K562 (cell line): Measurements from ENCODE around the gene ZNF548. TPM values are rescaled to one million over a fixed set of nuclear protein-coding genes. Genes with fewer than 3 reads are reported as not detected.

ENCODE experiments used
- ELK1 ChIP-seq: sonication (generic); formaldehyde crosslinking; IDR thresholded peaks from 2 replicates; pipeline ENCODE4 v1.8.1; 2022; ENCODE audit warnings: missing genetic modification reagents
- LEF1 ChIP-seq: fragments of 450-650 bp; IDR thresholded peaks from 2 replicates; pipeline ENCODE4 v1.6.1; 2016; ENCODE audit warnings: mild to moderate bottlenecking
- PHF21A ChIP-seq: fragments of 450-650 bp; IDR thresholded peaks from 2 replicates; pipeline ENCODE4 v1.6.1; 2017; ENCODE audit warnings: low read depth, borderline replicate concordance
- PTTG1 ChIP-seq: fragments of 450-650 bp; IDR thresholded peaks from 2 replicates; pipeline ENCODE4 v1.6.1; 2016; ENCODE audit warnings: low read depth, mild to moderate bottlenecking, missing genetic modification characterization, missing compliant biosample characterization
- RCOR1 ChIP-seq, 2 experiments: IDR thresholded peaks; 2 replicates each; pipeline ENCODE4 v1.6.1; 2012; ENCODE audit warnings: low read depth in 2 of 2, low read length in 2 of 2, borderline replicate concordance in 1 of 2, improper control_type of control experiment in 1 of 2
- SREBF2 ChIP-seq: sonication (generic); formaldehyde crosslinking; IDR thresholded peaks from 2 replicates; pipeline ENCODE4 v1.4.0; 2020; ENCODE audit warnings: mild to moderate bottlenecking, missing genetic modification reagents
- TBP ChIP-seq: optimal IDR thresholded peaks from 2 replicates; pipeline ENCODE3; 2011; ENCODE audit warnings: low read depth, low read length, improper control_type of control experiment
- ZBTB11 ChIP-seq, 3 experiments: fragments of 200-800 bp in 1 of 3; fragments of 250-450 bp in 1 of 3; fragments of 450-650 bp in 1 of 3; sonication (Bioruptor Pico) in 1 of 3; sonication (Bioruptor generic) in 1 of 3; formaldehyde crosslinking in 1 of 3; IDR thresholded peaks; 2 replicates each; pipeline versions ENCODE4 v1.6.1 to v1.8.0; 2016 to 2022; ENCODE audit warnings: mild to moderate bottlenecking in 2 of 3, missing genetic modification characterization in 2 of 3, missing compliant biosample characterization in 1 of 3, moderate library complexity in 1 of 3
- ZC3H4 ChIP-seq: sonication (generic); formaldehyde crosslinking; IDR thresholded peaks from 2 replicates; pipeline ENCODE4 v1.9.0; 2021; ENCODE audit warnings: missing genetic modification reagents, borderline replicate concordance
- ZNF324 ChIP-seq: fragments of 250-450 bp; sonication (Bioruptor Pico); IDR thresholded peaks from 2 replicates; pipeline ENCODE4 v1.4.0; 2020; ENCODE audit warnings: mild to moderate bottlenecking
- ZNF398 ChIP-seq: fragments of 250-450 bp; sonication (Bioruptor Pico); IDR thresholded peaks from 2 replicates; pipeline ENCODE4 v1.8.0; 2021; ENCODE audit warnings: moderate library complexity, mild to moderate bottlenecking, inconsistent platforms
- ZNF41 ChIP-seq: fragments of 250-450 bp; sonication (Bioruptor Pico); conservative IDR thresholded peaks from 2 replicates; pipeline ENCODE4 v1.4.0; 2020; ENCODE audit warnings: mild to moderate bottlenecking
- ZNF592 ChIP-seq: fragments of 450-650 bp; IDR thresholded peaks from 2 replicates; pipeline ENCODE4 v1.6.1; 2017; ENCODE audit warnings: antibody characterized with exemption, mild to moderate bottlenecking
- ZNF764 ChIP-seq: fragments of 250-450 bp; sonication (Bioruptor Pico); IDR thresholded peaks from 2 replicates; pipeline ENCODE4 v1.4.0; 2020; ENCODE audit warnings: low read depth, mild to moderate bottlenecking, moderate library complexity
- polyA plus RNA-seq, 8 experiments: library from polyadenylated mRNA; depleted of rRNA in 4 of 8; stranded (reverse) in 5 of 8; unstranded in 3 of 8; fragments of >200 nt; fragmentation: Nextera tagmentation in 2 of 8; fragmentation: Illumina TruSeq in 1 of 8; extraction: Ambion mirVana in 2 of 8; extraction: Trizol in 1 of 8; gene quantifications; 2 replicates each; pipeline versions ENCODE4 v1.2.1 to v1.2.3, GENCODE V29; 2011 to 2014; ENCODE audit warnings: inconsistent platforms in 1 of 8, missing spikeins in 1 of 8
- total RNA-seq, 7 experiments: library from RNA; depleted of rRNA in 6 of 7; stranded (reverse); fragments of >200 nt in 6 of 7; fragmentation: Illumina TruSeq in 2 of 7; extraction: Trizol in 2 of 7; gene quantifications; 2 replicates each; pipeline versions ENCODE4 v1.2.1 to v1.2.3, GENCODE V29; 2011 to 2021; ENCODE audit warnings: low replicate concordance in 1 of 7

ZNF548 gene
- total and polyA plus RNA-seq, 9 of the 15 experiments (the other 6 are each of a cell fraction or from before 2014, with no cell fraction given) = 1.5 to 8.7 (median 4.5) TPM

- TF ChIP-seq ZBTB11 (CRISPR knock-in tag; IDR thresholded peaks at IDR 0.05) (no peak), ZNF324 (CRISPR knock-in tag) (no peak), ZC3H4 (no peak), SREBF2 (CRISPR knock-in tag) (no peak), TBP (peak; percentile 48), ZNF41 (CRISPR knock-in tag) (no peak), ZNF592 (no peak), PTTG1 (tag) (no peak), ZNF764 (CRISPR knock-in tag) (no peak), ZNF398 (CRISPR knock-in tag) (no peak), LEF1 (no peak), ELK1 (CRISPR knock-in tag) (no peak), RCOR1 (IDR thresholded peaks at IDR 0.05; ENCODE audit: borderline replicate concordance in 1 of 2, low read depth in 2 of 2, low read length in 2 of 2) (no peak), PHF21A (no peak)
Measured at GRCh38 chr19:57410877-57411671, 21.4 kb downstream of the ZNF548 start, which contains the start of gene ZNF17 (continued).
